ENCODE measurements around the gene P2RX6.
A peak's percentile ranks its signal among the peaks of the same experiment; 100 is the strongest.
"Not testable (repeated sequence)": the region's sequence is repeated elsewhere in the genome, so short reads cannot be mapped to it uniquely, and the experiment has no call there.

P2RX6 gene

DNA sequence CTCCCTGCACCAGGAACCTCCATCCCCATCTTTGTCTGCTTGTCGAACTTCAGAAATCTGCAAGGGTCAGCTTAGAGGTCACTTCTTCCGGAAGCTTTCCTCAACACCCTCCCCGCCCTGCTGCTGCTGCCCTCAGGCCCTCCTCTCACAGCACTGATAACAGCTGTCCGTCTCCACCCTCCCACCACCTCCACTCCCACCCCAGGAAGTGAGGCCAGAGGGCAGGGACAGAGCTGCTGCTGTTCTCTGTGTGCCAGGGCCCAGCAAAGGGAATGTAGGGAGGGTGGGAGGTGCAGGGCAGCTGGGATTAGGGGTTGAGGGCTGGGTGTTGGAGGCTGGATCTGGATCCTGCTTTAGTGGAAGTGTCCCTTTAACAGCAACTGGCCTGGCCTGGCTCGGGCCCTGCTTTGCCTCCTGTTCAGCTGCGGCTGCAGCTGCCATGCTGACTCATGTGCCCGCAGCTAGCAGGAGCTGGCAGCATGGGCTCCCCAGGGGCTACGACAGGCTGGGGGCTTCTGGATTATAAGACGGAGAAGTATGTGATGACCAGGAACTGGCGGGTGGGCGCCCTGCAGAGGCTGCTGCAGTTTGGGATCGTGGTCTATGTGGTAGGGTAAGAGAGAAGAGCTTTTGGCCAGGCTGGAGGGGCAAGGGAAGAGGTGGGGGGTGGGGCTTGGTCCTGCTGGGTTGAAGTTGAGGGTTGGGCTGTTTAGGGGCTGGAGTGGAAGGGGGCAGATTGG lies at the start of gene P2RX6:
TSS of gene P2RX6 (plus strand) at position 440 of the 740 bp plus-strand sequence. CDS start at position 450, 10 bp downstream.
- DNase-seq (ENCODE audit: low read depth in 4 of 4, low spot score in 1 of 4), result no peak

GRCh38 chr22:20965888-20966855 lies 48.8 kb upstream of the P2RX6 start:
- DNase-seq (ENCODE audit: low read depth in 4 of 4, low spot score in 1 of 4), result no peak

DNA sequence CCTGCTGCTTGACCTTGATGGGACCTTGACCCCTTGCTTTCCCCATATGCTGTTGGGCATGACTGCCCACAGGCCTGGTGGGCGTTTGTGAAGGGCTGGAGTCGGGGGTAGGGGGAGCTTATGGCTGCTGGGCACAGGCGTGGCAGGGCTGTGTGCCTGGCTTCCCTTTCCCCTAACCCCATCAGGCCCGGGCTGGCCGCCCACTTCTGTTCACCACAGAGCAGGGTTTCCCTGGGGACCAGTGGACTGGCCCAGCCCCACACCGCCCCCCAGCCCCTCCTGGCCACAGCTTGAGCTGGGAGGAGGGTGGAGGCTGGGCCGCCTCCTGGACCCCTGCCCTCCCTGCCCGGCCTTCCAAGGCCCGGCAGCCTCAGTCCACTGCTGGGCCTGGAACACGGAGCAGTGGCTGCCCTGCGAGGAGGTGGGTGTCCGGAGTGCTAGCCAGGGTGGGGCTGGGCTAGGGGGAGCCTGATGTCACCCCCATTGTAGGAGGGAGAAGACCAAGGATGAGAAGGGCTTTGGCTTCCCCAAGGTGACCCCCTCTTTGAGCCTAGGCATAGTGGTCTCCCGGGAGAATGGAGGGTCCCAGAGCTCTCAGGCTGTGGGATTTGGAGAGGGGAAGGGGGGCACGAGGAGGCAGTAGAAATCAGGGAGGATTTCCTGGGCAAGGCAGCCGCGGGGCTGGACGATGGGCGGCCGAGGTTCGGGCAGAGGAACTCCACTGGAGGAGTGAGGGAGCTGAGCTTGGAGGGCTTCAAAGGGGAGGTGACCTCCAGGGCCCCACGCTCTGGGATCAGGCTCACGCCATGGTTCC lies 47.9 kb upstream of the P2RX6 start, which contains the start of gene AIFM3:
TSS of gene AIFM3 (plus strand) at position 373 of the 814 bp plus-strand sequence. CDS start 690 bp downstream, outside the sequence.
- DNase-seq (ENCODE audit: low read depth in 4 of 4, low spot score in 1 of 4), result no peak

DNA sequence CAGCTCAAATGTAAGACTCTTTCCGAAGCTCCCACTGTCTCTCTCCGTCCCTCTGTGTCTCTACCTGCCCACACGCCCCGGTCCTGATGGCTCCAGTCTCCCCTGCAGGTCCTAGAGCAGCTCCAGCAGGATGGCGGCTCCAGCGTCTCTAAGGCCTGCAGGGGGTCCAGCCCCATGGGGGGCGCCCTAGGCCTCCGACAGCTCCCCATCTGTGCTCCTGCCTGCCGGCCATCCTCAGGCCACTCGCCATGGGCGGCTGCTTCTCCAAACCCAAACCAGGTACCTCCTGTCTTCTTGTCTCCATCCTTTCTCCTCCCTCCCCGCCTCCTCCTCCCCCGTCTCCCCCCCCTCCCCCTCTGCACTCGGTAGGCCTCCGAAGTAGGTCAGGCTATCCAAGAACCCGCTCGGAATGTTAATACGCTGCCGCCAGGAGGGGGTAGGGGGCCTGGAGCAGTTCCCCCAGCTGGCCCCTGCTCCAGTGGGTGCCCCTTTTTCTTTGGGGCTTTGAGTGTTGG lies 47.2 kb upstream of the P2RX6 start:
- no peak for DNase-seq (ENCODE audit: low read depth in 4 of 4, low spot score in 1 of 4)

GRCh38 chr22:20968281-20968977 lies 46.5 kb upstream of the P2RX6 start:
- no peak for DNase-seq (ENCODE audit: low read depth in 4 of 4, low spot score in 1 of 4)

GRCh38 chr22:20970939-20971657 lies 43.9 kb upstream of the P2RX6 start:
- no peak for DNase-seq (ENCODE audit: low read depth in 4 of 4, low spot score in 1 of 4)

- DNase-seq (ENCODE audit: low read depth in 4 of 4, low spot score in 1 of 4), result not testable (repeated sequence)
Measured at GRCh38 chr22:20972014-20972694, 42.8 kb upstream of the P2RX6 start.

DNA sequence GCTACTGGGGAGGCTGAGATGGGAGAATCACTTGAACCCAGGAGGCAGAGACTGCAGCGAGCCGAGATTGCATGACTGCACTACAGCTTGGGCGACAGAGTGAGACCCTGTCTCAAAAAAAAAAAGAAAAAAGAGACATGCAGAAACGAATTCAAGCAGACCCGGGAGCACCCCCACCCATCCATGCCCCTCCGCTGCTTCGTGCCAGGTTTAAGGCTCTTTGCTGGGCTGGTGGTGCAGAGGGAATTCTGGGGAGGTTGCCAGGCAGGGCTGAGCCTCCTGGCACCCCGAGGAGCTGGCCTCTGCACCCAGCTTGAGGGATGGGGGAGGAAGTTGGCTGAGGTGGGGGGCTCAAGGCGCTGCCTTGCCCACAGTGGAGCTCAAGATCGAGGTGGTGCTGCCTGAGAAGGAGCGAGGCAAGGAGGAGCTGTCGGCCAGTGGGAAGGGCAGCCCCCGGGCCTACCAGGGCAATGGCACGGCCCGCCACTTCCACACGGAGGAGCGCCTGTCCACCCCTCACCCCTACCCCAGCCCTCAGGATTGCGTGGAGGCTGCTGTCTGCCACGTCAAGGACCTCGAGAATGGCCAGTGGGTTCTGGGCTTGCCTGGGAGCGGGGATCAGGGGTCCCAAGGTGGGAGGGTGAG lies 41.9 kb upstream of the P2RX6 start:
- DNase-seq (ENCODE audit: low read depth in 4 of 4, low spot score in 1 of 4), result no peak

DNA sequence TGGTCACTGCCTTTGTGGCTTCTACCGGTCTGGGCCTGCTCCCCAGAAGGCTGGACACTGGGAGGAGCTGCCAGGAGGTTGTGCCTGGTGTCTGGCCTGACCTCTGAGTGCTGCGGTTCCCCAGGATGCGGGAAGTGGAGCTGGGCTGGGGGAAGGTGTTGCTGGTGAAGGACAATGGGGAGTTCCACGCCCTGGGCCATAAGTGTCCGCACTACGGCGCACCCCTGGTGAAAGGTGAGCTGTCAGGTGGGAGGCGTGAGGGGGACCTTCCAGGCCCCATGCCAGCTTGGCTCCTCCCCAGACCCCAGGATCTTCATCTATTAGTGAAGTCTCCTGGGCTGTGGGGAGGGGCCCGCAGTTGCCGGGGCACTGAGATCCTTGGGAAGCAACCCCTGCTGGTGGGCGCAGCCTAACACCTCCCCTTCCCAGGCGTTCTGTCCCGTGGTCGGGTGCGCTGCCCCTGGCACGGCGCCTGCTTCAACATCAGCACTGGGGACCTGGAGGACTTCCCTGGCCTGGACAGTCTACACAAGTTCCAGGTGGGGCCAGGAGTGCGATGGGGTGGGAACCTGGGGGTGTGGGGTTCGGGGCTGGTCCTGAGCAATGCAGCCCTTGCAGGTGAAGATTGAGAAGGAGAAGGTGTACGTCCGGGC lies 41.2 kb upstream of the P2RX6 start:
- no peak for DNase-seq (ENCODE audit: low read depth in 4 of 4, low spot score in 1 of 4)

DNA sequence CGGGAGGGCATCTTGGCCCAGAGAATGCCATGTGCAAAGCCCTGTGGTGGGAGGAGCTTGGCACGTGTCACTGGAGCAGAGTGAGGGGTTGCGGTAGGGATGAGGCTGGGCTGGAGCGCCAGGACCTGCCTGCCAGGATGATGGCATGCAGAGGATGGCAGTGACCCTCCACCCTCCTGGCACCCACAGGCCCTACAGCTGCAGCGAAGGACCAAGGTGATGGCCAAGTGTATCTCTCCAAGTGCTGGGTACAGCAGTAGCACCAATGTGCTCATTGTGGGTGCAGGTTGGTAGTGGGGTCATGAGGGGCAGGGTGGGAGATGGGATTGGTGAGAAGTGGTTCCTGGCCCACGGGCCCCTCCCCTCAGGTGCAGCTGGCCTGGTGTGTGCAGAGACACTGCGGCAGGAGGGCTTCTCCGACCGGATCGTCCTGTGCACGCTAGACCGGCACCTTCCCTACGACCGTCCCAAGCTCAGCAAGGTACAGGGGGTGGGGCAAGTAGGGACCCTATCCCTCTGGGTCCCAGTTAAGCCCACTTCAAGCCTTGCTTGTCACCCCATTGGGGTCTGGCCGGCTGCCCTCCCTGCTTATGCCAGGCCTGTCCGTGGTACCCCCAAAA lies 40.5 kb upstream of the P2RX6 start:
- DNase-seq (ENCODE audit: low read depth in 4 of 4, low spot score in 1 of 4), result no peak

GRCh38 chr22:20975541-20976290 lies 39.2 kb upstream of the P2RX6 start:
- DNase-seq (ENCODE audit: low read depth in 4 of 4, low spot score in 1 of 4), result no peak

- no peak for DNase-seq (ENCODE audit: low read depth in 4 of 4, low spot score in 1 of 4)
Measured at GRCh38 chr22:20976291-20976877, 38.6 kb upstream of the P2RX6 start.

DNA sequence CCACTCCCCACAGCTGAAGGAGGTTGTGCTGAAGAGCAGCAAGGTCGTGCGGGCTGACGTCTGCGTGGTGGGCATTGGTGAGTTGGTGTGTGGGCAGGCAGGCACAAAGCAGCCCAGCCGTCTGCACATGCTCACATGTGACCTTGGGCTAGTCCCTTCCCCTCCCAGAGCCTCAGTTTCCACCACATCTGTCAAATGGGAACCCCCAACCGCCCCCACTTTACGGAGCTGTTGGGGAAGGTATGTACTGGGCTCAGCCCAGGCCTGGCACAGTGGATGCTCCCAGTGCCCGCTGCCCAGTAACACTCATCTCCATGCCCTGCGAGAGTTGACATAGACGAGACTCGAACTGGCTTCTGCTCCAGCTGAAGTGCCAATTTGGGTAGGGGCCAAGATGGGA lies 37.9 kb upstream of the P2RX6 start:
- no peak for DNase-seq (ENCODE audit: low read depth in 4 of 4, low spot score in 1 of 4)

- DNase-seq (ENCODE audit: low read depth in 4 of 4, low spot score in 1 of 4), result no peak
Measured at GRCh38 chr22:20977516-20978170, 37.3 kb upstream of the P2RX6 start.

DNA sequence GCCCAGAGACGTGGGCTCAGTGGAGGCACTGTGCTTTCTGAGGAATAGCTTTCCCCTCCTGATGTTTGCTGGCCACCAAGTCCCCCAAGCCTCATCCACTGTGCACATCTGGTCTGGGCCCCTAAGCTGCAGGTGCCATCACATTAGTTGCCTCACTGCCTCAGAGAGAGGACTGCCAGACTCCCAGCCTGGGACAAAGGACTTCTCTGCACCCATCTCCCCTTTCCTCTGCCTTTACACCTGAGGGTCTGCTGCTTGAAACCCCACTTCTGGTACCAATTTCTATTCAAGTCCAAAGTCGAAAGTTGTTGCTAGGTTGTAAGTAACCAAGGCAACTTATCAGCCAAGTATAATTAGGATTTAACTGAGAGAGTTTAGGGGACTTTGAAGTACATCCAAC lies 36.5 kb upstream of the P2RX6 start:
- DNase-seq (ENCODE audit: low read depth in 4 of 4, low spot score in 1 of 4), result no peak

DNA sequence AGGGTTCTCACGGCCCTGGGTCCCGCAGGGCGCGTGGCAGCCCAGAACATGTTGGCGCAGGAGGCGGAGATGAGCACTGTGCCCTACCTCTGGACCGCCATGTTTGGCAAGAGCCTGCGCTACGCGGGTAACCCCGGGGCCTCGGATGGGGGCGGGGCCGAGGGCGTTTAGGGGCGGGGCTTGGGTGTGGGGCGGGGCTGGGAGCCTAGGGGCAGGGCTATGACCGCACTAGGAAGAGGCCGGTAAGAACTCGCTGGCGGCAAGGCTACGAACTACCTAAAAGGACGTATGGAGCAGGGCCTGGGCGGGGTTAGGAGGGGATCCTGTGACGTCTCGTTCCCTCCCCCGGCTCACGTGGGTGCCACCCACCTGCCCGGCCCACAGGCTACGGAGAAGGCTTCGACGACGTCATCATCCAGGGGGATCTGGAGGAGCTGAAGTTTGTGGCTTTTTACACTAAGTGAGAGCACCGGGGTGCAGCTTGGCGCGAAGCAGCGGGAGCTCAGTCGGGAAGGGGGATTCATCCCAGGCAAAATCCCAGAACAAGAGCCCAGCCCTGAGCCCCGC lies 35.6 kb upstream of the P2RX6 start:
- DNase-seq (ENCODE audit: low read depth in 4 of 4, low spot score in 1 of 4), result peak in 3 of 4 experiments; percentile 43 to 70 (median 59)
